Measurements from ENCODE around the gene POR.
"Not testable (repeated sequence)": the region's sequence is repeated elsewhere in the genome, so short reads cannot be mapped to it uniquely, and the experiment has no call there.

POR gene

GRCh38 chr7:75993689-75994387 lies 78.9 kb downstream of the POR start:
- peak; percentile 49 for DNase-seq

DNA sequence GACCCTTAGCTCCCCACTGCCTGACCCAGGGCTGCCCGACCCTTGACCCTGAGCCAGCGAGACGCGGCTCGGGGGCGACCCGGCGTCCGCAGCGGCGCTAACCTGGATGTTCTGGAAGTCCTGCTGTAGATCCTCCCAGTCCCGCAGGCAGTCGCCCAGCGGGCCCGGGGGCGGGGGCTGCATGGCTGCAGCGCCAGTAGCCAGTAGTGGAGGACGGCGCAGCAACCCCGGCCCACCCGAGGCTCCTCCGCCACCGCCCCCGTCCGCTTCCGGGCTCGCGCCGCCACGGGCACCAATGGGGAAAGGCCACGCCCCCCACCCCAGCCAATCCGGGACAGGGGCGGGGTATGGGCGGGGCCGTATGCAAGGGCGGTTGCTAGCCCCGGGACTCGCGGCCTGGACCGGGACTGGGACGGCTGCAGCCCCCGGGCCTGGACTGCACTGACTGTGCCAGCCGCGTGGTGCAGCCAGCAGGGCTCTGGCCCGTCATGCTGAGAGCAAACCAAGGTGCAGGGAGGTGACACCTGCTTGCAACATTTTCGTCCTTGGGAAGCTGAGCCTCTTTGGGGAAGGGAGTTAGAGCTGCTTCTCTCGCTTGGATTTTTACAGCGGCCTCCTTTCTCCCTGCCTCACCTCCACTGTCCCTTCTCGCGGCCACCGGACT lies 79.6 kb downstream of the POR start, which contains the start of gene TMEM120A:
Gene TMEM120A (minus strand): TSS at position 208 of the 664 bp plus-strand sequence. CDS start 25 bp downstream, at position 183.
- DNase-seq, result peak; percentile 92

DNA sequence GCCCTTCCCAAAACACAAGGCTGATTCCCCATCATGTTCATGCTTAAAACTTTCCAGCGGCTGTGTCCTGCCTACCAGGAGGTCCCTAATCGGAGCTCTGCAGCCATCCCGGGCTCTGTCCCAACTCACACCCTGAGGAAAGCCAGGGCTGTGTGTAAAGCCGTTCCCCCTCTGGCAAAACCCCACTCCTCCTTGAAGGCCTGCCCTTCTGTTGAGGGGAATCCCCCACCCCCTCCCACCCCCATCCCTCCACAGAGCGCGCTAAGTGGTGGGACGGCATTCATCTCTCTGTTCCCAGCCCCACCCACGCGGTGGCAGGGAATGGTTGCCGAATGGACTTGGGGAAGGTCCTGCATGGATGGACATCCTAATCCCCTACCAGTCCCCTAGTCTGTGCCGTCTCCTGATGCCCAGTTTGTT lies 80.1 kb downstream of the POR start:
- no peak for DNase-seq

GRCh38 chr7:75995996-75996395 lies 81.0 kb downstream of the POR start:
- no peak for DNase-seq

GRCh38 chr7:75996476-75996875 lies 81.5 kb downstream of the POR start:
- no peak for DNase-seq

- no peak for DNase-seq
Measured at GRCh38 chr7:75998038-75998437, 83.1 kb downstream of the POR start.

DNA sequence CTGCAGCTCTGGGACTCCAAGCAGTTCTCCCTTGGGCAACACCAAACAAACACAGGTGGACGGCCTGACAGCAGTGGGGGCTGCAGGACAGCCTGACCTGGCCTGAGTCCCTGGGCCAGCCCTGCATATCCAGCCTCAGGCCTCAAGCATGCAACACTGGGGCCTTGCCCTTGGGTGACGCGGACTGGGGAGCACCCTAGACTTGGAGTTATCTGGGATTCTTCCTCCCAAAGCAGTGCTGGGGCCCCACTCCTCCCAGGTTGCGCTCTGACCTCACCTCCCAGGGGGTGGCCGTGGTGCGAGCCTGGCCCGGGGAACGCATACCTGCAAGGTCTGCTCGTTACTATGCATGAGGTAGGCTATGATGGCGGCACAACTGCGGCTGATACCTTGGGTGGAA lies 85.6 kb downstream of the POR start:
- no peak for DNase-seq

DNA sequence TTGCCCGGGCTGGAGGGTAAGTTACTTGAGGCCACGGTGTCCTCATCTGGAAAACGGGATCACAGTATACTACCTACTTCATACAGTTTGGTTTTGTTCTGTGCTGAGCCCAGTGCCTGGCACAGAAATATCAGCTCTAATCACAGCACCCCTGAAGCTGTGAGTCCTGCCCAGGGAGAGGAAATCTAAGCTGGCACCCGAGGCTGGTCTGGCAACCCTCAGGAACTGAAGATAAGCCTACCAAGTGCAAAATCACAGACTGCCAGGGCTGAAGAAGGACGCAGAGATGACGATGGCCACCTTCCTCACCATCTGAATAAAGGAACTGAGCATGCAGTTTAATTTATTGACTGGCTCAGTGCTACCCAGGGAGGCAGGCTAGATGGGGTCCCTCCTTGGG lies 87.2 kb downstream of the POR start:
- DNase-seq, result no peak

DNA sequence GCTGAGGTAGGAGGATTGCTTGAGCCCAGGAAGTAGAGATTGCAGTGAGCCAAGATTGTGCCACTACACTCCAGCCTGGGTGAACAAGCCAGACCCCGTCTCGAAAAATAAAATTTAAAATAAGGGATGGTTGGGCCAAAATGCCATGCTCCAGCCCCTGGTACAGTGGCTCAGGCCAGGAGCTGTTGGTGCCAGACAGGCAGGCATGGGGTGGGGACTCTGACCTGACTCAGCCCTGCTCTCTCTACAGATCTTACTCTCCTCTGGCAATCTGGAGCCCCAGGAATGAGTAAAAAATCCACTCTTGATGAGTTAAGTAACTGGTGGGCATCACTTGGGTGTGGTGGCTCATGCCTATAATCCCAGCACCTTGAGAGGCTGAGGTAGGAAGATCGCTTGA lies 87.9 kb downstream of the POR start:
- no peak for DNase-seq

DNA sequence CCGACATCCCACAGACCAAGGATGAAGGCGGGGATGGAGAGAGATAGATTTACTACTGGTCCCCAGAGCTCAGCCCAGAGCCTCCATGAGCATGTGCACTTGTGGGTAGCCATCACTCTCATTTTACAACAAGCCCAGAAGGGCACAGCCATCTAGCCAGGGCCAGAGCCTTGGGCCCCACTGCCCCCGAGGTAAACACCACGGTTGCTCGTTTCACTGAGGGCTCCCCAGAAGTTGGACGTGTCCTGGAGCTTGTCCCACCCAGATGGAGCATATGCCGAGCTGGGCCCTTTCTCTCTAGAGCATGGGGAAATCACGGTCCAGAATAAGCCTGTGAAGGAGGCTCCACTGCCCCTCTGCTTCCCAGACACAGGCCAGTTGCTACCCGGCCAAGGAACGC lies 88.4 kb downstream of the POR start:
- no peak for DNase-seq

DNA sequence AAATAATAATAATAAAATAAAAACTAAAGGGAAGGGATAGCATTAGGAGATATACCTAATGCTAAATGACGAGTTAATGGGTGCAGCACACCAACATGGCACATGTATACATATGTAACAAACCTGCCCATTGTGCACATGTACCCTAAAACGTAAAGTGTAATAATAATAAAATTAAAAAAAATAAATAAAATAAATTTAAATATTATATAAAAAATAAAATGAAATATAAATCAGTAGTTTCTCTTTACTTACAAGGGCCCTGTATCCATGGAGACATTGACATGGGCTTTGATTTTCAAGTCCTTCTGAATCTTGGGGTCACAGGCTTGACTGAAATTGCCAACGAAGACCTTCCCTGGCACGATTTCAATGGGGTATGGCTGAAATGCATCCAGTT lies 90.0 kb downstream of the POR start:
- not testable (repeated sequence) for DNase-seq

DNA sequence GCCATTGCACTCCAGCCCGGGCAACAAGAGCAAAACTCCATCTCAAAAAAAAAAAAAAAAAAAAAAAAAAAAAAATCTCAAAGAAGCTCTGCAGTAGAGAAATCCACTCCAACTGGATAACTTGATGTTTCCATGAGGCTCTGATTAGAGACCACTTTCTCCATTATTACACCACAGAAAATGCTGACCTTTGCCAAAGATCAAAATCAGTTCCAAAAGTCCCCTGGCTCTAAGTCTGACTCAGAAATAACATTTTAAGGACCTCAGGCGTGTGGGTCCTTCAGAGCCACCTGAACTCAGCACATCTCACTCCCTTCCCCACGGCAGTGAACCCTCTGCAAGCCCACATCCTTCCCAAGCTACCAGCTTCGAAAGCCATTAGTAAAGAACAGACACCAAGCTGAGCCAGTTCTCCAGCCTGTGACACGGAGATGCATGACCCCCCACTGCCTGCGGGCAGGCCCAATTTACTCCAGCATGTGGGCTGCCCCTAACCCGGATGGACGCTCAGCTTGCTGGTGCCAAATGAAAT lies 93.3 kb downstream of the POR start:
- no peak for DNase-seq

GRCh38 chr7:76009672-76010600 lies 95.0 kb downstream of the POR start:
- no peak for DNase-seq

DNA sequence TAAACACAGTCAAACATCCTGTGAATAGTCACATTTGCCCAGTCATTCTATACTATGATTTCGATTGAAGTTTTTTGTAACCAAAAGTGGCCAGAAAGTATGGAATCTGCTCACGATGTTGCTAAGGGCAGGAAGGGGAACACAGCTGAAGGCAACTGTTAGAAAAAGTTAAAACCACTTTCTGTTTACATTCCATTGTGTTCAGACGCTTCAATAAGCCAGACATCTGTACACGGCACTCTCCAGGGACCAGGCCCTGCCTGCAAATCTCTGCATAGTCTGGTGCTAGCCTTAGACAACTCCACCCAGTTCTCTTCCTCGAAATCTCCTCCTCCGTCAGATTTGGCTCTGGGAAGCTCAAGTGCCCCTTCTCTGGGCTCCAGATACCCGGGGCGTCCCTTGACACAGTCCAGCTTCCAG lies 96.5 kb downstream of the POR start:
- DNase-seq, result peak; percentile 67

- no peak for DNase-seq
Measured at GRCh38 chr7:76016191-76016947, 101.4 kb downstream of the POR start.

- DNase-seq, result not testable (repeated sequence)
Measured at GRCh38 chr7:76018520-76018919, 103.6 kb downstream of the POR start.

GRCh38 chr7:76020031-76020714 lies 105.2 kb downstream of the POR start:
- DNase-seq, result peak; percentile 35

GRCh38 chr7:76022026-76022780 lies 107.2 kb downstream of the POR start:
- DNase-seq, result no peak

DNA sequence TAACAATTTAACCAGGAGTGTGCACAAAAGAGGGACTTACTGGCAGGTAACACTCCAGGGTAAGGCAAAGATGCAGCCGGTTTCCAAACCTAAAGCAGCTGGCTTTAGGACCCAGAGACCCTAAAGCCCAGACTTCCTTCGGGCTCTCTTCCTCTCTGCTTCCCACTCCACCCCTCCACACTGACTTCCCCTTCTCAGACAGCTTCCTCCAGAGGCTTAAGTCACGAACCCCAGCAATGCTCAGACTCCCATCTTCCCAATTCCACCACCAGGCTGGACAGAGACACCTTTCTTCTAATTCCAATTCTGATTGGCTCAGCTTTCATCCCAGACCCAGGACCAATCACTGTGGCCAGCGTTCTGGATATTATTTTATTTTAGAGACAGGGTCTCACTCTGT lies 108.0 kb downstream of the POR start:
- DNase-seq, result no peak

DNA sequence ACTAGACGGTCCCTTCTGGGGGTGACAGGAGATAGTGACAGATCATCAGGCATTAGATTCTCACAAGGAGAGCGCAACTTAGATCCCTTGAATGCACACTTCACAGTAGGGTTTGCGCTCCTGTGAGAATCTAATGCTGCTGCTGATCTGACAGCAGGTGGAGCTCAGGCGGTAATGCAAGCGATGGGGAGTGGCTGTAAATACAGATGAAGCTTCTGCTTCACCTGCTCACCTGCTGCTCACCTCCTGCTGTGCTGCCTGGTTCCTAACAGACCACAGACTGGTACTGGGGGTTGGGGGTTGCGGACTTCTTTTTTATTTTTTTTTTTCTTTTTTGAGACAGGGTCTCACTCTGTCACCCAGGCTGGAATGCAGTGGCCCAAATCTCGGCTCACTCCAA lies 114.7 kb downstream of the POR start:
- DNase-seq, result not testable (repeated sequence)

GRCh38 chr7:76031964-76032363 lies 117.0 kb downstream of the POR start:
- DNase-seq, result no peak
